ENCODE measurements around the gene GULP1. TPM values are rescaled to one million over a fixed set of nuclear protein-coding genes. Genes with fewer than 3 reads are reported as not detected.
A peak's percentile ranks its signal among the peaks of the same experiment; 100 is the strongest.

GULP1 gene
- total RNA-seq, 1 donor, result 21.7 TPM

DNA sequence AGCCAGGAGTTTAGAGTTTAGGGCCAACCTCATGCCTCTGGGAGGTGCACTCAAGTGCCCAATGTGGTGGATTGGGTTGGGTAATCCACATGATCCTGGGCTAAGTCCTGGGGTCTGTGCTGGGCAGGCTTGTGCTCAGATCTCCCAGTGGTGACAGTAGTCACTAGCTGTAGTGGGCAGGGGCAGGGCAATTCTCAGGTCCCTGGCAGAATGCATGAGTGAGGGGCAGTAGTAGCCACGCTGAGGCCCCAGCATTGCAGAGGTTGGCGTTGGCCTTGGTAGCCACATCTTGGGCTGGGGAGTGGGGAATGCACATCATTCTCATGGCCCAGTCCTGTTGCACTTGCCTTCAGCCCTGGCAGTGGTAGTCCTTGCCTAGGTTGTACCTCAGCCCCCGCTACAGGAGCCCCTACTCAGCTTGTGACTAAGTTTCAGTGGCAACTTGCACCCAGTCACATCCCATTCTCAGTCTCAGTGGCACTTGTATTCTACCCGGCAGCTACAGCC, 269.9 kb downstream of the GULP1 start:
- no peaks in the 10 kb centered on the region for H3K27me3 ChIP-seq (ENCODE audit: insufficient read depth, low read length)
- TF ChIP-seq, protein P1, sequence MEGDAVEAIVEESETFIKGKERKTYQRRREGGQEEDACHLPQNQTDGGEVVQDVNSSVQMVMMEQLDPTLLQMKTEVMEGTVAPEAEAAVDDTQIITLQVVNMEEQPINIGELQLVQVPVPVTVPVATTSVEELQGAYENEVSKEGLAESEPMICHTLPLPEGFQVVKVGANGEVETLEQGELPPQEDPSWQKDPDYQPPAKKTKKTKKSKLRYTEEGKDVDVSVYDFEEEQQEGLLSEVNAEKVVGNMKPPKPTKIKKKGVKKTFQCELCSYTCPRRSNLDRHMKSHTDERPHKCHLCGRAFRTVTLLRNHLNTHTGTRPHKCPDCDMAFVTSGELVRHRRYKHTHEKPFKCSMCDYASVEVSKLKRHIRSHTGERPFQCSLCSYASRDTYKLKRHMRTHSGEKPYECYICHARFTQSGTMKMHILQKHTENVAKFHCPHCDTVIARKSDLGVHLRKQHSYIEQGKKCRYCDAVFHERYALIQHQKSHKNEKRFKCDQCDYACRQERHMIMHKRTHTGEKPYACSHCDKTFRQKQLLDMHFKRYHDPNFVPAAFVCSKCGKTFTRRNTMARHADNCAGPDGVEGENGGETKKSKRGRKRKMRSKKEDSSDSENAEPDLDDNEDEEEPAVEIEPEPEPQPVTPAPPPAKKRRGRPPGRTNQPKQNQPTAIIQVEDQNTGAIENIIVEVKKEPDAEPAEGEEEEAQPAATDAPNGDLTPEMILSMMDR (IDR thresholded peaks at IDR 0.05; ENCODE audit: extremely low read depth, low read depth, low read length), result no peak
- H3K4me1 ChIP-seq (ENCODE audit: insufficient read depth, low read length), result no peaks in the 10 kb centered on the region
- no peaks in the 10 kb centered on the region for H3K9me3 ChIP-seq (ENCODE audit: low read depth, low read length)
- H3K4me3 ChIP-seq (ENCODE audit: insufficient read depth, low read length), result no peak overlapping the region
- no peak overlapping the region for H3K27ac ChIP-seq (ENCODE audit: low read depth, low read length)
- no peaks in the 10 kb centered on the region for H4K20me1 ChIP-seq (ENCODE audit: insufficient read depth, low read length)
- no peaks in the 10 kb centered on the region for H3K36me3 ChIP-seq (ENCODE audit: insufficient read depth, low read length)
- no peak overlapping the region for H2AFZ ChIP-seq (ENCODE audit: low read length)
- no peak for DNase-seq (ENCODE audit: insufficient read length, low spot score, missing footprints)
- H3K79me2 ChIP-seq (ENCODE audit: insufficient read depth, low read length), result no peaks in the 10 kb centered on the region
- no peak overlapping the region for H3K4me2 ChIP-seq (ENCODE audit: insufficient read depth, low read length)

DNA sequence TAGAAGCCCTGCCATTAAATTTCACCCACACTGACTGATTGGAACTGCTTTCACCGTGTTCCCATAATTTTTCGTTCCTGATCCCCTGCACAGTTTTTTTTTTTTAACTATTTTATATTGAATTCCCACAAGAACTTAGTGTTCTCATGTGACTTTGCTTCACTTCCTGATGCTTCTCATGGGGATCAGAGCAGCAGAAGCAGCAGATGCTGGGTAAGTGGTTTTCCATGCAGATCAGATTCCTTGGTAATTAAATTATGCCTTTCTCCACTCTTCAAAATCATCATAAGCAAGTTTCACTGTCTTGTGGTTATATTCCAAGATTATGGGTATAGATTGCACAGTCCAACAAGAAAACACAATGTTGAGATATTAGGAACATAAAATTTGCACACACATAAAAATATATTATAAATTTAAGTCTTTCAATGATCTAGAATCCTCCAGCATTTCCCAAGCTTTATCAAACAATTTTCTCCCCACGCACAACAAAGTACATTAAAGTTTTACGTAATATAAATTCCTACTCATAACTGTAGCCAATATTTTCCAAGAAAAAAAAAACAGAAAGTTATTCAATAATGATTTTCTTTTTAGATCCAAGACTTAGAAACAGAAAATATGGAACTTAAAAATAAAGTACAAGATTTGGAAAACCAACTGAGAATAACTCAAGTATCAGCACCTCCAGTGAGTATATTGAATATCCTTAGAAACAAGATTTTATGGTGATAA, 277.9 kb downstream of the GULP1 start:
- no peaks in the 10 kb centered on the region for H4K20me1 ChIP-seq (ENCODE audit: insufficient read depth, low read length)
- TF ChIP-seq, protein P1 (IDR thresholded peaks at IDR 0.05; ENCODE audit: extremely low read depth, low read depth, low read length), result no peak
- H3K27me3 ChIP-seq (ENCODE audit: insufficient read depth, low read length), result no peaks in the 10 kb centered on the region
- no peaks in the 10 kb centered on the region for H3K9me3 ChIP-seq (ENCODE audit: low read depth, low read length)
- H3K4me1 ChIP-seq (ENCODE audit: insufficient read depth, low read length), result peaks cover 5% of the 10 kb centered on the region
- H3K79me2 ChIP-seq (ENCODE audit: insufficient read depth, low read length), result no peaks in the 10 kb centered on the region
- no peaks in the 10 kb centered on the region for H3K36me3 ChIP-seq (ENCODE audit: insufficient read depth, low read length)
- H2AFZ ChIP-seq (ENCODE audit: low read length), result peak overlapping the region; percentile 35
- no peak overlapping the region for H3K4me3 ChIP-seq (ENCODE audit: insufficient read depth, low read length)
- H3K4me2 ChIP-seq (ENCODE audit: insufficient read depth, low read length), result peak overlapping the region; percentile 44
- DNase-seq (ENCODE audit: insufficient read length, low spot score, missing footprints), result no peak
- no peak overlapping the region for H3K27ac ChIP-seq (ENCODE audit: low read depth, low read length)

DNA sequence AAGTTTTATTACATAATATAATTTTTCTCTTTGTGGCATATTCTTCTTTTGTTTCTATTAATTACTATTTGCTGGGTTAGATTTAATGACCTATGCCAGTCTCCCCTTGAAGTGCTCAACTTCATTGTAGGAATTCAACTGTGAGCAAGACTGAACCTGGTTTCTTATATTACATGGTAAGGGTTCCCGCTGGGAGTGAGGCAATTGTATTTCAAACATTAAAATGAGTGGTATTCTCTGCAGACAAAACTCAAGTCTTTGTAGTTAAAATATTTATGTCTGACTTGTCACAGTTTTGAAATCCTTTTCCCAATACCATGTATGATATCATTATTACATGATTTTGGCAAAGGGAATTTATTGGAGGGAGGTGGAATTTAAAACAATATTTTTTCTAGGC, 278.7 kb downstream of the GULP1 start:
- TF ChIP-seq, protein P1 (IDR thresholded peaks at IDR 0.05; ENCODE audit: extremely low read depth, low read depth, low read length), result no peak
- no peaks in the 10 kb centered on the region for H3K79me2 ChIP-seq (ENCODE audit: insufficient read depth, low read length)

DNA sequence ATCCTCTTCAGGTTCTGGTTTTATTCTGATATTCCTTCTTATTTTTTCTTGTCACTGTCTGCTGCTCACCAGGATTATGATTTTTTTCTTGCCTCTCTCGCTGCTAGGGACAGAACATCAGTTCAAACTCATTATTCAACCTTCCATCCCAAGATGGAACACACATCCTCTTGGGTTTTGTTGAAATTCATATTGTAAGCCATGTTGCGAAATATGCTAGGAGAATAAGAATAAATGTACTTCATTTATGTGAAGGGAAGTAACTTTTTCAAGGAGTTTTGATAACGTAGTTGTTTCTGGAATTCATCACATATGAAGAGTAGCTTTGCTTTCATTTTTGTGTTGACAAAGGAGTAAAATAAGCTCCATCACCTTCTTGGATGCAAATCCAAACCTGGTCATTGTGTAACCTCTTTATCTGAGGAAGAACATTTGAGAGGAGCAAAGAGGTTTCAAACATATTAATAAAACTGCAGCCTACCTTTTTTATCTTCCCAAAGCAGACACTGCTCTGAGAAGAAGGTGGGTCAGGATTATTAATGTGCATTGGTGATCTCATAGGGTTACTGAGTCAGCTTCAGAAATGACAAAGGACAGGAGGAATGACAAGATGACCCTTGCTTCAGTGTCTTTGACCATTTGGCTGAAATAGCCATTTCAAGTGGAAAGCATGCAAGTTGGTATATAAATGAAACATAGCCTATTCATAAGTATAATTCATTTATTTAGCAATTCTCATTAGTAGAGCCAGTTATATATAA, 280.0 kb downstream of the GULP1 start:
- Histone ChIP-seq H3K9me3 (ENCODE audit: low read depth, low read length) (no peaks in the 10 kb centered on the region), H4K20me1 (ENCODE audit: insufficient read depth, low read length) (no peaks in the 10 kb centered on the region), H2AFZ (ENCODE audit: low read length) (no peak overlapping the region), H3K27ac (ENCODE audit: low read depth, low read length) (no peak overlapping the region), H3K36me3 (ENCODE audit: insufficient read depth, low read length) (no peaks in the 10 kb centered on the region), H3K27me3 (ENCODE audit: insufficient read depth, low read length) (no peaks in the 10 kb centered on the region), H3K4me1 (ENCODE audit: insufficient read depth, low read length) (peaks cover 5% of the 10 kb centered on the region), H3K79me2 (ENCODE audit: insufficient read depth, low read length) (no peaks in the 10 kb centered on the region), H3K4me3 (ENCODE audit: insufficient read depth, low read length) (no peak overlapping the region), H3K4me2 (ENCODE audit: insufficient read depth, low read length) (no peak overlapping the region)
- TF ChIP-seq, protein P1 (IDR thresholded peaks at IDR 0.05; ENCODE audit: extremely low read depth, low read depth, low read length), result no peak
- no peak for DNase-seq (ENCODE audit: insufficient read length, low spot score, missing footprints)

More for the DNA sequence above, 278.7 kb downstream of the GULP1 start:
- no peak overlapping the region for H3K4me3 ChIP-seq (ENCODE audit: insufficient read depth, low read length)
- no peaks in the 10 kb centered on the region for H3K9me3 ChIP-seq (ENCODE audit: low read depth, low read length)
- no peak overlapping the region for H3K4me2 ChIP-seq (ENCODE audit: insufficient read depth, low read length)
- H3K4me1 ChIP-seq (ENCODE audit: insufficient read depth, low read length), result peaks cover 5% of the 10 kb centered on the region
- no peak overlapping the region for H2AFZ ChIP-seq (ENCODE audit: low read length)
- H3K36me3 ChIP-seq (ENCODE audit: insufficient read depth, low read length), result no peaks in the 10 kb centered on the region
- H4K20me1 ChIP-seq (ENCODE audit: insufficient read depth, low read length), result no peaks in the 10 kb centered on the region
- H3K27me3 ChIP-seq (ENCODE audit: insufficient read depth, low read length), result no peaks in the 10 kb centered on the region
- H3K27ac ChIP-seq (ENCODE audit: low read depth, low read length), result no peak overlapping the region
- DNase-seq (ENCODE audit: insufficient read length, low spot score, missing footprints), result no peak
